ENCODE measurements around the gene EML5. TPM values are rescaled to one million over a fixed set of nuclear protein-coding genes. Genes with fewer than 3 reads are reported as not detected.
"Not testable (repeated sequence)": the region's sequence is repeated elsewhere in the genome, so short reads cannot be mapped to it uniquely, and the experiment has no call there.

The EML5 gene
- total RNA-seq, 2 experiments from 2014 or later: 3.0 to 3.3 TPM

- not testable (repeated sequence) for H3K9me3 Mint-ChIP-seq, DNase-seq, H3K27me3 Mint-ChIP-seq, H3K36me3 Mint-ChIP-seq
- peak overlapping the region; percentile 38 for H3K27ac Mint-ChIP-seq
- H3K4me1 Mint-ChIP-seq: peaks cover 23% of the 10 kb centered on the region
- peak overlapping the region; percentile 43 for H3K4me3 Mint-ChIP-seq
Measured at GRCh38 chr14:88789573-88789972, 3.2 kb downstream of the EML5 start.

- Mint-ChIP-seq H3K27ac (no peak overlapping the region), H3K9me3 (peaks cover 18% of the 10 kb centered on the region), H3K27me3 (no peaks in the 10 kb centered on the region), H3K4me3 (no peak overlapping the region), H3K4me1 (peaks cover 19% of the 10 kb centered on the region), H3K36me3 (peaks cover 23% of the 10 kb centered on the region)
- no peak for DNase-seq
Measured at GRCh38 chr14:88786715-88787114, 6.0 kb downstream of the EML5 start.

- H3K9me3 Mint-ChIP-seq: peaks cover 18% of the 10 kb centered on the region
- peaks cover 15% of the 10 kb centered on the region for H3K4me1 Mint-ChIP-seq
- no peaks in the 10 kb centered on the region for H3K27me3 Mint-ChIP-seq
- DNase-seq: no peak
- H3K27ac Mint-ChIP-seq: peak overlapping the region; percentile 27
- peaks cover 25% of the 10 kb centered on the region for H3K36me3 Mint-ChIP-seq
- no peak overlapping the region for H3K4me3 Mint-ChIP-seq
Measured at GRCh38 chr14:88785911-88786310, 6.8 kb downstream of the EML5 start.

DNA sequence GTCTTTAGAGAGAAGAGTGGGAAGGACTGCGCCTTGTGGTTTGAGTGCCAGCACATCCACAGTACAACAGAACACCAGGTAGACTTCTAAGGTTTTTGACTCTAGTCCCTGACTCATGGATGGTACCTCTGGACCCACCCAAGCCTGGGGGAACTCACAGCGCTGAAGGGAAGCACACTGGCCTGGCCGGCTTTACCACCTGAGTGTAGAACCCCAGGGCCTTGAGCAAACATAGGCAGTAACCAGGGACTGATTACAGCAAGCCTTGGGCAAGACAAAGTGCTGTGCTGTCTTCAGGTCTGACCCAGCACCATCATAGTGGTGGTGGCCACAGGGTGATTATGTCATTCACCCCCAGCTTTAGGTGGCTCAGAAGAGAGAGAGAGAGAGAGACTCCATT lies 17.2 kb downstream of the EML5 start:
- no peak overlapping the region for H3K4me3 Mint-ChIP-seq
- H3K4me1 Mint-ChIP-seq: no peaks in the 10 kb centered on the region
- no peak overlapping the region for H3K27ac Mint-ChIP-seq
- H3K27me3 Mint-ChIP-seq: no peaks in the 10 kb centered on the region
- DNase-seq: no peak
- H3K9me3 Mint-ChIP-seq: no peaks in the 10 kb centered on the region
- H3K36me3 Mint-ChIP-seq: peaks cover 10% of the 10 kb centered on the region

GRCh38 chr14:88770736-88771135 lies 22.0 kb downstream of the EML5 start:
- no peak for DNase-seq
- Mint-ChIP-seq H3K4me1 (no peaks in the 10 kb centered on the region), H3K27ac (no peak overlapping the region), H3K27me3 (no peaks in the 10 kb centered on the region), H3K9me3 (peaks cover 17% of the 10 kb centered on the region), H3K36me3 (peaks cover 34% of the 10 kb centered on the region), H3K4me3 (no peak overlapping the region)

DNA sequence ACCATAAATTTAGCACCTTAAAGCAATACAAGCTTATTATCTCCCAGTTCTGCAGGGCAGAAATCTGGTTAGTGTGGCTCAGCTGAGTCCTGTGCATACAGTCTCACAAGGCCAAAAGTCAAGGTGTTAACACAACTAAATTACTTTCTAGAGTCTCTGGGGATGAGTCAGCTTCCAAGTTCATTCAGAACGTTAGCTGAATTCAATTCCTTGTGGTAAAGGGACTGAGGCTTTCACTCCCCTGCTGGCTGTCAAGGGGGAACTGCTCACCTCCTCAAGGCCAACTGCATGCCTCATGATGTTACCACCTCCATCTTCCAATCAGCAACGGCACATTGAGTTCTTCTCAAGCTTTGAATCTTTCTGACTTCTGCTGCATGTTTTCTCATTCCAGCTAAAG lies 27.6 kb downstream of the EML5 start:
- no peaks in the 10 kb centered on the region for H3K27me3 Mint-ChIP-seq
- H3K27ac Mint-ChIP-seq: no peak overlapping the region
- no peaks in the 10 kb centered on the region for H3K4me1 Mint-ChIP-seq
- H3K9me3 Mint-ChIP-seq: peaks cover 37% of the 10 kb centered on the region
- H3K4me3 Mint-ChIP-seq: no peak overlapping the region
- no peak for DNase-seq
- H3K36me3 Mint-ChIP-seq: peaks cover 50% of the 10 kb centered on the region

GRCh38 chr14:88753873-88754272 lies 38.9 kb downstream of the EML5 start:
- H3K36me3 Mint-ChIP-seq: peaks cover 6% of the 10 kb centered on the region
- H3K4me1 Mint-ChIP-seq: no peaks in the 10 kb centered on the region
- no peak for DNase-seq
- no peaks in the 10 kb centered on the region for H3K9me3 Mint-ChIP-seq
- H3K27ac Mint-ChIP-seq: no peak overlapping the region
- no peak overlapping the region for H3K4me3 Mint-ChIP-seq
- no peaks in the 10 kb centered on the region for H3K27me3 Mint-ChIP-seq

- no peak for DNase-seq
- H3K36me3 Mint-ChIP-seq: peaks cover 6% of the 10 kb centered on the region
- H3K27ac Mint-ChIP-seq: no peak overlapping the region
- H3K4me3 Mint-ChIP-seq: no peak overlapping the region
- no peaks in the 10 kb centered on the region for H3K27me3 Mint-ChIP-seq
- no peaks in the 10 kb centered on the region for H3K9me3 Mint-ChIP-seq
- H3K4me1 Mint-ChIP-seq: peaks cover 2% of the 10 kb centered on the region
Measured at GRCh38 chr14:88750945-88751344, 41.8 kb downstream of the EML5 start.

DNA sequence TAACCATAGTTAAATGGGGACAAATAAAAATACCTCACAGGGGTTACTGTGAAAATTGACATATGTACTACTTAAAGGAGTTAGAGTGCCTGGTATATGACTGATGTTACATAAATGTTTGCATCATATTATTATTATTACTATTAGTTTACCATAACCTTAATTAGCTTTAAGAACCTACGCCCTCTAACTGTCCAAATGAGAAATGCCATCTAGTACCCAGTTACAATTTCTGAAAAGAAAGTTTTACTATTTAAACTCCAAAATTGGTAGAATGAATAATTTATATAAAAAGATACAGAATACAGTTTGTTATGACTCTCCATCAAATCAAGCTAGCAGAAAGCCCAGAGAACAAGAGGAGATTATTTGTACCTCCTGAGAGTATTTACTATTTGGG lies 42.3 kb downstream of the EML5 start:
- no peaks in the 10 kb centered on the region for H3K9me3 Mint-ChIP-seq
- DNase-seq: no peak
- H3K27me3 Mint-ChIP-seq: no peaks in the 10 kb centered on the region
- H3K36me3 Mint-ChIP-seq: peaks cover 6% of the 10 kb centered on the region
- H3K27ac Mint-ChIP-seq: no peak overlapping the region
- no peak overlapping the region for H3K4me3 Mint-ChIP-seq
- peaks cover 2% of the 10 kb centered on the region for H3K4me1 Mint-ChIP-seq

DNA sequence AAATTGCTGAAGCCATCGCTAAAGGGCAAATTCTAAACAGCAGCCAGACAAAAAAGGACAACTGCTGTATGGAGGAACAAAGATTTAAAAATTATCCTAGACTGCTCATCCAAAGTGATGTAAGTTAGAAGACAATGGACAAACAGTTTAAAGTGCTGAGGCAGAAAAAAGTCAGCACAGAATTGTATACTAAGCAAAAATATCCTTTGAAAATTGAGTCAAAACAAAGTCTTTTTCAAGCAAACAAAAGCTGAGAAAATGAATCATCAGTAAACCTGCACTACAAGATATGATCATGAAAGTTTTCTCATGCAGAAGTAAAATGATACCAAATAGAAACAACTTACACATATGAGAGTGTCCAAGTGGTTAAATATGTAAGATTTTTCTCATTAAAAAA lies 43.6 kb downstream of the EML5 start:
- no peak overlapping the region for H3K4me3 Mint-ChIP-seq
- peaks cover 6% of the 10 kb centered on the region for H3K36me3 Mint-ChIP-seq
- no peaks in the 10 kb centered on the region for H3K27me3 Mint-ChIP-seq
- no peak for DNase-seq
- H3K9me3 Mint-ChIP-seq: no peaks in the 10 kb centered on the region
- H3K27ac Mint-ChIP-seq: no peak overlapping the region
- H3K4me1 Mint-ChIP-seq: peaks cover 2% of the 10 kb centered on the region

DNA sequence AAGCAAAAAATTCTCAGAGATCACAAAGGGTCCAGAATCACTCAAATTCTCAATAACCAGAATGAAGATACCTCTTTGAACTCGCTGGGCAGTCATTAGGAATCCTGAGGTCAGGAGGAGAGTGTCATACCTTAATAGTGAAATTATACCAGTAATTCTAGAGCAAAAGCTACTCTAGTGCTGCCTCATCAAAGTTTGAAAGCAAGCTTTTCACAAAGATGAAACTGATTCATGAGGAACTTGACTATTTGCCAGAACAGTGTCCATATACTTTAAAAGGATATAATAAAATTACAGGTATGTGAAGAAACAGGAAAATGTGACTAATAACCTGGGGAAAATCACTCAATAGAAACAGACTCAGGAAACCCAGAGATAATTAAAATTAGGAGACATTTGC lies 44.5 kb downstream of the EML5 start:
- peaks cover 2% of the 10 kb centered on the region for H3K4me1 Mint-ChIP-seq
- no peaks in the 10 kb centered on the region for H3K27me3 Mint-ChIP-seq
- H3K4me3 Mint-ChIP-seq: no peak overlapping the region
- H3K36me3 Mint-ChIP-seq: peaks cover 6% of the 10 kb centered on the region
- H3K9me3 Mint-ChIP-seq: no peaks in the 10 kb centered on the region
- H3K27ac Mint-ChIP-seq: no peak overlapping the region
- no peak for DNase-seq

- no peak for DNase-seq
- H3K4me1 Mint-ChIP-seq: peaks cover 2% of the 10 kb centered on the region
- H3K9me3 Mint-ChIP-seq: no peaks in the 10 kb centered on the region
- H3K27ac Mint-ChIP-seq: no peak overlapping the region
- no peak overlapping the region for H3K4me3 Mint-ChIP-seq
- no peaks in the 10 kb centered on the region for H3K27me3 Mint-ChIP-seq
- peaks cover 2% of the 10 kb centered on the region for H3K36me3 Mint-ChIP-seq
Measured at GRCh38 chr14:88746052-88746451, 46.7 kb downstream of the EML5 start.

DNA sequence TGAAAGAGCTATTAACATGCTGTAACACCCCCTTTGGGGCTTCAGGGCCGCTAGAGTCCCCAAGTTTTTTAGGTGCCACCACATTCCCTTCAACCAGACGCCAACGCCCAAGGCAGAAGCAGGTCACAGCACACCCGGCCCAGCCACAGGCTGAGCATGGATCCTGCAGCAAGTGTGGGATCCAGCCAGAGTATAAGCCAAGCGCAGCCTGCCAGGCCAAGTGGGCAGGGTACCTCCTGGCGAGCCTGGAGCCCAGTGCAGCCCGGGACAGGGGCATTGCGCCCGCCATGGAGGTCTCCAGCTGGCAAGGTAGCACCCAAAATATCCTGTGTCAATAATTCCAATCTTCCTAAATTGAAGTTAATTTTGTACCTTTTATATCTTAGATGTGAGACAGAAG lies 55.5 kb downstream of the EML5 start:
- Mint-ChIP-seq H3K27ac (no peak overlapping the region), H3K4me3 (no peak overlapping the region), H3K4me1 (no peaks in the 10 kb centered on the region), H3K9me3 (no peaks in the 10 kb centered on the region), H3K36me3 (peaks cover 27% of the 10 kb centered on the region), H3K27me3 (no peaks in the 10 kb centered on the region)
- no peak for DNase-seq

DNA sequence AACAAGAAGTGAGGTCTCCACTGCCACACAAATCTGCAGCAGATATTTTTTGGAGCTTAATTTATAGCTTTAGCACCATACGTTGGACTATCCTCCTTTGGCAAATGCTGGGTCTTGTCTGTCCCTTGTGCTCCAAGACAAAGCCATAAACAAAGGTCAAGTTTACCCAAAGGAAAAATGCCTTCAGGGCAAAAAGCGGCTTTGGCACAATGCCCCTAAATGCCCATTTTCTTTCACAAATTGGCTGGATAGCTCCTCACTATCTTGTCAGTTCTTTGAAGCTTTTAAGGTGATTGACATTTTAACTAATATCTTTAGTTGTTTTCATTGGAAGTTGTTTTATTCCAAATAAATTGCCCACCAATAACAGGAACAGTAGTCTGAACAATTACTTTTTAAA lies 59.6 kb downstream of the EML5 start:
- Mint-ChIP-seq H3K4me1 (no peaks in the 10 kb centered on the region), H3K36me3 (peaks cover 31% of the 10 kb centered on the region), H3K27me3 (no peaks in the 10 kb centered on the region), H3K4me3 (no peak overlapping the region), H3K27ac (no peak overlapping the region), H3K9me3 (no peaks in the 10 kb centered on the region)
- no peak for DNase-seq

DNA sequence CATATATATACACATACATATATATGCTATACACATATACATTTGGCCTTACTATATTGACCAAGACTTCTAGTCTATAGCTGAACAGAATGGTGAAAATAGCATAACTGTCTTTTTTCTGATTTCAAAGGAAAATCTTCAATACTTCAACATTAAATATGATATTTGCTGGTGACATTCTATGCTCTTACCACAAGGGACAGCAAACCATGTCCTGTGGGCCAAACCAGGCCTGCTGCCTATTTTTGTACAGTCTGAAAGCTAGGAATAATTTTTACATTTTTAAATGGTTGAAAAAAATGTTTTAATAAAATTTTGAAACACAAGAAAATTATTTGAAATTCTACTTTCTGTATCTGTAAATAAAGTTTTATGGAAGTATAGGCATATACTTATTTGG lies 63.6 kb downstream of the EML5 start:
- Mint-ChIP-seq H3K4me1 (no peaks in the 10 kb centered on the region), H3K27ac (no peak overlapping the region), H3K27me3 (no peaks in the 10 kb centered on the region), H3K4me3 (no peak overlapping the region), H3K36me3 (peaks cover 16% of the 10 kb centered on the region), H3K9me3 (no peaks in the 10 kb centered on the region)
- DNase-seq: no peak

GRCh38 chr14:88727057-88727456 lies 65.7 kb downstream of the EML5 start:
- no peaks in the 10 kb centered on the region for H3K9me3 Mint-ChIP-seq
- H3K36me3 Mint-ChIP-seq: peaks cover 8% of the 10 kb centered on the region
- H3K27me3 Mint-ChIP-seq: no peaks in the 10 kb centered on the region
- DNase-seq: no peak
- H3K27ac Mint-ChIP-seq: no peak overlapping the region
- no peak overlapping the region for H3K4me3 Mint-ChIP-seq
- H3K4me1 Mint-ChIP-seq: no peaks in the 10 kb centered on the region

- no peaks in the 10 kb centered on the region for H3K4me1 Mint-ChIP-seq
- no peaks in the 10 kb centered on the region for H3K27me3 Mint-ChIP-seq
- H3K27ac Mint-ChIP-seq: no peak overlapping the region
- no peak for DNase-seq
- no peaks in the 10 kb centered on the region for H3K9me3 Mint-ChIP-seq
- no peaks in the 10 kb centered on the region for H3K36me3 Mint-ChIP-seq
- no peak overlapping the region for H3K4me3 Mint-ChIP-seq
Measured at GRCh38 chr14:88710709-88711108, 82.0 kb downstream of the EML5 start.
